Measurements from ENCODE around the gene MYO10. TPM values are rescaled to one million over a fixed set of nuclear protein-coding genes. Genes with fewer than 3 reads are reported as not detected.

The MYO10 gene
- total RNA-seq, 1 donor from 2014 or later = 21.2 TPM

GRCh38 chr5:16639206-16639605, 296.9 kb downstream of the MYO10 start:
- DNase-seq (ENCODE audit: low spot score) = no peak

- DNase-seq (ENCODE audit: low spot score) = no peak
Measured at GRCh38 chr5:16628376-16628775, 307.7 kb downstream of the MYO10 start.

GRCh38 chr5:16626696-16627264, 309.3 kb downstream of the MYO10 start:
- DNase-seq (ENCODE audit: low spot score) = no peak

- DNase-seq (ENCODE audit: low spot score) = no peak
Measured at GRCh38 chr5:16625096-16625495, 311.0 kb downstream of the MYO10 start.

- DNase-seq (ENCODE audit: low spot score) = no peak
Measured at GRCh38 chr5:16619136-16619535, 317.0 kb downstream of the MYO10 start.

GRCh38 chr5:16618138-16618897, 317.8 kb downstream of the MYO10 start:
- DNase-seq (ENCODE audit: low spot score) = no peak

GRCh38 chr5:16617274-16617968, 318.7 kb downstream of the MYO10 start:
- DNase-seq (ENCODE audit: low spot score) = no peak

- DNase-seq (ENCODE audit: low spot score) = no peak
Measured at GRCh38 chr5:16616536-16617273, 319.4 kb downstream of the MYO10 start, which contains the start of gene RETREG1. RETREG1 (minus strand) TSS chr5:16616997; CDS start chr5:16616971, 26 bp downstream.

- no peak for DNase-seq (ENCODE audit: low spot score)
Measured at GRCh38 chr5:16615741-16616535, 320.1 kb downstream of the MYO10 start.

- DNase-seq (ENCODE audit: low spot score) = no peak
Measured at GRCh38 chr5:16612007-16612406, 324.1 kb downstream of the MYO10 start.
